Measurements from ENCODE around the gene DCAF11. TPM values are rescaled to one million over a fixed set of nuclear protein-coding genes. Genes with fewer than 3 reads are reported as not detected.

The DCAF11 gene
- total RNA-seq, 1 donor from 2014 or later, result 75.6 TPM

GRCh38 chr14:24076302-24076601 lies 38.3 kb upstream of the DCAF11 start:
- intact Hi-C loops (cut with DNase I), result no loop called here
- H3K27me3 ChIP-seq, result no peaks in the 10 kb centered on the region
- TF ChIP-seq POLR2A (IDR thresholded peaks at IDR 0.05) (no peak), POLR2AphosphoS5 (IDR thresholded peaks at IDR 0.05; ENCODE audit: insufficient read depth in 1 of 2, low read depth in 1 of 2) (no peak)
- TF ChIP-seq, protein P1, sequence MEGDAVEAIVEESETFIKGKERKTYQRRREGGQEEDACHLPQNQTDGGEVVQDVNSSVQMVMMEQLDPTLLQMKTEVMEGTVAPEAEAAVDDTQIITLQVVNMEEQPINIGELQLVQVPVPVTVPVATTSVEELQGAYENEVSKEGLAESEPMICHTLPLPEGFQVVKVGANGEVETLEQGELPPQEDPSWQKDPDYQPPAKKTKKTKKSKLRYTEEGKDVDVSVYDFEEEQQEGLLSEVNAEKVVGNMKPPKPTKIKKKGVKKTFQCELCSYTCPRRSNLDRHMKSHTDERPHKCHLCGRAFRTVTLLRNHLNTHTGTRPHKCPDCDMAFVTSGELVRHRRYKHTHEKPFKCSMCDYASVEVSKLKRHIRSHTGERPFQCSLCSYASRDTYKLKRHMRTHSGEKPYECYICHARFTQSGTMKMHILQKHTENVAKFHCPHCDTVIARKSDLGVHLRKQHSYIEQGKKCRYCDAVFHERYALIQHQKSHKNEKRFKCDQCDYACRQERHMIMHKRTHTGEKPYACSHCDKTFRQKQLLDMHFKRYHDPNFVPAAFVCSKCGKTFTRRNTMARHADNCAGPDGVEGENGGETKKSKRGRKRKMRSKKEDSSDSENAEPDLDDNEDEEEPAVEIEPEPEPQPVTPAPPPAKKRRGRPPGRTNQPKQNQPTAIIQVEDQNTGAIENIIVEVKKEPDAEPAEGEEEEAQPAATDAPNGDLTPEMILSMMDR (IDR thresholded peaks at IDR 0.05), result no peak

DNA sequence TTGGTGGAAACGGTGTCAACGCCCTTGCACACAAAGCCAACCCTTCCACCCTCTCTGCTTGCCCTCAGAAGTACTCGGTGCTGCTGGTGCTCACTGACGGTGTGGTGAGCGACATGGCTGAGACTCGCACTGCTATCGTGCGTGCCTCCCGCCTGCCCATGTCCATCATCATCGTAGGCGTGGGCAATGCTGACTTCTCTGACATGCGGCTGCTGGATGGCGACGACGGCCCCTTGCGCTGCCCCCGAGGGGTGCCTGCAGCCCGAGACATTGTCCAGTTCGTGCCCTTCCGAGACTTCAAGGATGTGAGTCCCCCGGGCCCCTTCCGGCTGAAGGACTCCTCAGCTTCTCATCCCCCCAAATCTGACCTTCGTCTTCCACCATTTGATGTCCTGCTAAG lies 37.5 kb upstream of the DCAF11 start:
- TF ChIP-seq POLR2A (IDR thresholded peaks at IDR 0.05) (no peak), POLR2AphosphoS5 (IDR thresholded peaks at IDR 0.05; ENCODE audit: insufficient read depth in 1 of 2, low read depth in 1 of 2) (no peak)
- TF ChIP-seq, protein P1 (IDR thresholded peaks at IDR 0.05), result no peak
- H3K27me3 ChIP-seq, result no peaks in the 10 kb centered on the region
- H3K4me3 ChIP-seq, result no peak overlapping the region
- H3K36me3 ChIP-seq, result no peaks in the 10 kb centered on the region
- no peak for DNase-seq (ENCODE audit: extremely low spot score in 2 of 2)
- intact Hi-C loops (cut with DNase I), result no loop called here
- no peaks in the 10 kb centered on the region for H3K9me3 ChIP-seq
- peaks cover 23% of the 10 kb centered on the region for H3K4me1 ChIP-seq
- no peak overlapping the region for H3K27ac ChIP-seq

More at GRCh38 chr14:24076302-24076601, 38.3 kb upstream of the DCAF11 start:
- peaks cover 19% of the 10 kb centered on the region for H3K4me1 ChIP-seq
- no peaks in the 10 kb centered on the region for H3K36me3 ChIP-seq
- no peak overlapping the region for H3K27ac ChIP-seq
- no peak for DNase-seq (ENCODE audit: extremely low spot score in 2 of 2)
- H3K9me3 ChIP-seq, result no peaks in the 10 kb centered on the region
- H3K4me3 ChIP-seq, result no peak overlapping the region

DNA sequence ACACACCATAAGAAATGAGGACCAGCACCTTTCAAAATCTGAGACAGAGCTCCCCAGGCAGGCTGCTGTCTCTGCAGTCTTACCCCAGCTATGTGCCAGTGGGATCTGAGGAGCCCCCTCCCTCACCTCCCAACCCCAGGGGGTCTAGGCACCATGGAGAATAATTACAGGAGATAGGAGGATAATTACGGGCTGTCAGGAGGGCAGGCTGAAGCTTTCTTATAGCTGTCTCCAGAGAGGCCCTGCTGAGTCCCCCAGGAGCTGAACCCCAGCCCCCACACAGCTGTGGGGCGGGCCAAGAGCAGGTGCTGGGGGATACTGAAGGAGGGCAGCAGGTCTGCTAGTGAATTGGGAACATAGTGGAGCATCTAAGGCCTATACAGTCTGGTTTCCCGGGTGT lies 36.4 kb upstream of the DCAF11 start:
- no peak for TF ChIP-seq POLR2A (IDR thresholded peaks at IDR 0.05)
- TF ChIP-seq, protein P1 (IDR thresholded peaks at IDR 0.05), result no peak
- no peak for TF ChIP-seq POLR2AphosphoS5 (IDR thresholded peaks at IDR 0.05; ENCODE audit: insufficient read depth in 1 of 2, low read depth in 1 of 2)
- no peaks in the 10 kb centered on the region for H3K9me3 ChIP-seq
- no peak overlapping the region for H3K4me3 ChIP-seq
- no peak overlapping the region for H3K27ac ChIP-seq
- no peaks in the 10 kb centered on the region for H3K27me3 ChIP-seq
- H3K36me3 ChIP-seq, result no peaks in the 10 kb centered on the region
- peaks cover 12% of the 10 kb centered on the region for H3K4me1 ChIP-seq
- intact Hi-C loops (cut with DNase I), result no loop called here
- no peak for DNase-seq (ENCODE audit: extremely low spot score in 2 of 2)

GRCh38 chr14:24079491-24080141 lies 35.0 kb upstream of the DCAF11 start:
- no peak overlapping the region for H3K4me3 ChIP-seq
- no peaks in the 10 kb centered on the region for H3K27me3 ChIP-seq
- H3K4me1 ChIP-seq, result peaks cover 11% of the 10 kb centered on the region
- no peaks in the 10 kb centered on the region for H3K36me3 ChIP-seq
- DNase-seq (ENCODE audit: extremely low spot score in 2 of 2), result no peak
- H3K9me3 ChIP-seq, result no peaks in the 10 kb centered on the region
- TF ChIP-seq POLR2AphosphoS5 (IDR thresholded peaks at IDR 0.05; ENCODE audit: insufficient read depth in 1 of 2, low read depth in 1 of 2) (no peak), POLR2A (IDR thresholded peaks at IDR 0.05) (no peak)
- TF ChIP-seq, protein P1 (IDR thresholded peaks at IDR 0.05), result no peak
- no peak overlapping the region for H3K27ac ChIP-seq
- intact Hi-C loops (cut with DNase I), result no loop called here

GRCh38 chr14:24080142-24080530 lies 34.4 kb upstream of the DCAF11 start:
- Histone ChIP-seq H3K4me1 (peaks cover 11% of the 10 kb centered on the region), H3K27me3 (no peaks in the 10 kb centered on the region), H3K9me3 (no peaks in the 10 kb centered on the region), H3K4me3 (no peak overlapping the region), H3K27ac (no peak overlapping the region), H3K36me3 (no peaks in the 10 kb centered on the region)
- intact Hi-C loops (cut with DNase I), result no loop called here
- no peak for DNase-seq (ENCODE audit: extremely low spot score in 2 of 2)
- TF ChIP-seq POLR2A (IDR thresholded peaks at IDR 0.05) (no peak), POLR2AphosphoS5 (IDR thresholded peaks at IDR 0.05; ENCODE audit: insufficient read depth in 1 of 2, low read depth in 1 of 2) (no peak)
- TF ChIP-seq, protein P1 (IDR thresholded peaks at IDR 0.05), result no peak

Measured in vagina (tissue), 2 donors.